Stomach (tissue), 9 donors: Measurements from ENCODE around the gene DNAJC6. TPM values are rescaled to one million over a fixed set of nuclear protein-coding genes. Genes with fewer than 3 reads are reported as not detected.

Experiments used
- DNase-seq, 2 donors: peaks; one replicate each; pipeline versions ENCODE4 v3.0.0 to v3.0.0-alpha.2; 2013 to 2019
- H3K27ac ChIP-seq, 5 donors: fragments of 200-600 bp in 4 of 5; sonication (generic) in 4 of 5; one replicate each; pipeline ENCODE4 v1.5.1; 2013 to 2019; ENCODE audit warnings: mild to moderate bottlenecking in 1 of 5, moderate library complexity in 1 of 5
- H3K27me3 ChIP-seq, 3 donors: fragments of 200-600 bp; sonication (generic); one replicate each; pipeline ENCODE4 v1.5.1; 2017 to 2019; ENCODE audit warnings: mixed run types in 1 of 3
- H3K36me3 ChIP-seq, 4 donors: fragments of 200-600 bp; sonication (generic); 1 replicate in 3 of 4; 2 replicates in 1 of 4; pipeline ENCODE4 v1.5.1; 2016 to 2019
- H3K4me1 ChIP-seq, 4 donors: fragments of 200-600 bp; sonication (generic); one replicate each; pipeline ENCODE4 v1.5.1; 2016 to 2019
- H3K4me3 ChIP-seq, 4 donors: fragments of 200-600 bp; sonication (generic) in 3 of 4; one replicate each; pipeline ENCODE4 v1.5.1; 2016 to 2019; ENCODE audit warnings: mild to moderate bottlenecking in 1 of 4
- H3K9me3 ChIP-seq, 4 donors: fragments of 200-600 bp; sonication (generic); one replicate each; pipeline ENCODE4 v1.5.1; 2016 to 2019
- CTCF ChIP-seq, 7 experiments: fragments of 450-650 bp in 4 of 7; fragments of 200-600 bp in 3 of 7; sonication (generic) in 3 of 7; IDR thresholded peaks; one replicate each; pipeline ENCODE4 v1.5.1; 2016 to 2019; ENCODE audit warnings: antibody characterized with exemption in 7 of 7, control low read depth in 2 of 7, mild to moderate bottlenecking in 1 of 7
- EP300 ChIP-seq: sonication (generic); formaldehyde crosslinking; IDR thresholded peaks from one replicate; pipeline ENCODE4 v1.6.1; 2017; ENCODE audit warnings: antibody characterized with exemption
- POLR2A ChIP-seq, 4 donors: fragments of 450-650 bp; IDR thresholded peaks; one replicate each; pipeline ENCODE4 v1.6.1; 2016; ENCODE audit warnings: antibody characterized with exemption in 4 of 4, control low read depth in 2 of 4, mild to moderate bottlenecking in 1 of 4, moderate library complexity in 1 of 4
- POLR2AphosphoS5 ChIP-seq, 3 donors: sonication (generic); formaldehyde crosslinking; IDR thresholded peaks; one replicate each; pipeline ENCODE4 v1.6.1; 2016; ENCODE audit warnings: antibody characterized with exemption in 3 of 3
- WGBS, 5 donors: extraction: QIAGEN DNeasy Blood & Tissue Kit in 3 of 5; methylation state at CpG; one replicate each; pipeline versions ENCODE4 v1.1.5 to v1.1.7; 2013 to 2018; 5-methylcytosine and 5-hydroxymethylcytosine counted together
- intact Hi-C: fragments of 100-400 bp; cut with DNase I; formaldehyde crosslinking; loops from one replicate; pipeline ENCODE4 v1.15.1; 2023; ENCODE audit warnings: low total_unique reads
- polyA plus RNA-seq, 3 donors: library from polyadenylated mRNA; stranded (reverse); fragments of 200-250 nt; gene quantifications; one replicate each; pipeline ENCODE4 v1.2.3, GENCODE V29; 2013
- total RNA-seq, 5 donors: library from RNA; depleted of rRNA; stranded (reverse); fragments of >200 nt; gene quantifications; one replicate each; pipeline versions ENCODE4 v1.1.0 to v1.2.3, GENCODE V29; 2014 to 2016
- donor health status: healthy with polysubstance abuse.
- donor health status: Bipolar disorder and iron deficiency.
- donor health status: healthy.

DNAJC6 gene
- total and polyA plus RNA-seq, 8 donors, result under 0.01 to 7.5 (median 0.68) TPM; not detected in 1

- H3K27ac ChIP-seq, result peak overlapping the region in 2 of 5 donors; percentile 27 to 53
- peaks cover 0 to 52% (median 12%) of the 10 kb centered on the region in 4 donors for H3K4me1 ChIP-seq
- no peaks in the 10 kb centered on the region for H3K9me3 ChIP-seq
- TF ChIP-seq POLR2A (IDR thresholded peaks at IDR 0.05) (no peak), POLR2AphosphoS5 (IDR thresholded peaks at IDR 0.05) (no peak), EP300 (no peak), CTCF (IDR thresholded peaks at IDR 0.05) (no peak)
- WGBS, 5 donors, result 84 to 96% (median 94%) methylated on average over 2 of the region's 2 CpGs
- intact Hi-C loops, result loop anchor here (10.0 kb wide), 1 partner anchor 266 kb away; no protein-coding TSS in a partner anchor
- H3K27me3 ChIP-seq, result no peaks in the 10 kb centered on the region
- no peak overlapping the region for H3K4me3 ChIP-seq
- DNase-seq, result no peak
- peaks cover 20 to 77% (median 64%) of the 10 kb centered on the region in 4 donors for H3K36me3 ChIP-seq
Measured at GRCh38 chr1:65429078-65429477, 119.7 kb downstream of the DNAJC6 start.

GRCh38 chr1:65429806-65430205, 120.5 kb downstream of the DNAJC6 start:
- WGBS, 5 donors, result 51 to 69% (median 66%) methylated on average over 7 of the region's 7 CpGs
- Histone ChIP-seq H3K36me3 (peaks cover 20 to 81% (median 67%) of the 10 kb centered on the region in 4 donors), H3K27me3 (no peaks in the 10 kb centered on the region), H3K27ac (peak overlapping the region in 4 of 5 donors; percentile 3 to 53 (median 20)), H3K4me3 (no peak overlapping the region), H3K4me1 (peaks cover 0 to 45% (median 9%) of the 10 kb centered on the region in 4 donors), H3K9me3 (no peaks in the 10 kb centered on the region)
- TF ChIP-seq POLR2AphosphoS5 (IDR thresholded peaks at IDR 0.05) (peak in 1 of 3 donors; percentile 48), POLR2A (IDR thresholded peaks at IDR 0.05) (no peak)
- intact Hi-C loops, result loop anchor here (10.0 kb wide), 1 partner anchor 265 kb away; no protein-coding TSS in a partner anchor
- DNase-seq, result no peak

GRCh38 chr1:65431111-65431705, 121.9 kb downstream of the DNAJC6 start:
- peak in 1 of 2 donors; percentile 71 for DNase-seq
- peaks cover 0 to 45% (median 14%) of the 10 kb centered on the region in 4 donors for H3K4me1 ChIP-seq
- no peaks in the 10 kb centered on the region for H3K27me3 ChIP-seq
- 0 to 46% (median 28%) methylated on average over 1 of the region's 1 CpG for WGBS, 5 donors
- intact Hi-C loops, result no loop called here
- no peaks in the 10 kb centered on the region for H3K9me3 ChIP-seq
- TF ChIP-seq EP300, result no peak
- TF ChIP-seq CTCF (IDR thresholded peaks at IDR 0.05), result peak in 4 of 7 experiments; percentile 42 to 56 (median 43)
- no peak for TF ChIP-seq POLR2AphosphoS5 (IDR thresholded peaks at IDR 0.05)
- H3K36me3 ChIP-seq, result peaks cover 11 to 71% (median 60%) of the 10 kb centered on the region in 4 donors
- peak overlapping the region in 2 of 5 donors; percentile 27 to 32 for H3K27ac ChIP-seq
- no peak overlapping the region for H3K4me3 ChIP-seq

- H3K4me1 ChIP-seq, result peaks cover 0 to 46% (median 17%) of the 10 kb centered on the region in 4 donors
- no peaks in the 10 kb centered on the region for H3K9me3 ChIP-seq
- H3K36me3 ChIP-seq, result peaks cover 0 to 54% (median 43%) of the 10 kb centered on the region in 4 donors
- H3K4me3 ChIP-seq, result no peak overlapping the region
- TF ChIP-seq EP300, result no peak
- no peak for TF ChIP-seq POLR2AphosphoS5 (IDR thresholded peaks at IDR 0.05)
- no peak for TF ChIP-seq POLR2A (IDR thresholded peaks at IDR 0.05)
- TF ChIP-seq CTCF (IDR thresholded peaks at IDR 0.05), result no peak
- no peaks in the 10 kb centered on the region for H3K27me3 ChIP-seq
- 75 to 84% (median 76%) methylated on average over 8 of the region's 8 CpGs for WGBS, 5 donors
- DNase-seq, result no peak
- no peak overlapping the region for H3K27ac ChIP-seq
- intact Hi-C loops, result no loop called here
Measured at GRCh38 chr1:65432918-65433317, 123.6 kb downstream of the DNAJC6 start.

- peaks cover 0 to 46% (median 34%) of the 10 kb centered on the region in 4 donors for H3K36me3 ChIP-seq
- peaks cover 0 to 40% (median 17%) of the 10 kb centered on the region in 4 donors for H3K4me1 ChIP-seq
- no peak overlapping the region for H3K27ac ChIP-seq
- no peak overlapping the region for H3K4me3 ChIP-seq
- TF ChIP-seq CTCF (IDR thresholded peaks at IDR 0.05), result peak in 2 of 7 experiments; percentile 5 to 30
- no peak for TF ChIP-seq POLR2AphosphoS5 (IDR thresholded peaks at IDR 0.05)
- intact Hi-C loops, result no loop called here
- no peaks in the 10 kb centered on the region for H3K9me3 ChIP-seq
- DNase-seq, result no peak
- H3K27me3 ChIP-seq, result no peaks in the 10 kb centered on the region
- WGBS, 5 donors, result 77 to 95% (median 85%) methylated on average over 1 of the region's 1 CpG
Measured at GRCh38 chr1:65434255-65434654, 124.9 kb downstream of the DNAJC6 start.
